PC-3 (cell line): ENCODE results near the gene PNLDC1.

Experiments used
- CTCF ChIP-seq: fragments of 300-600 bp; sonication (generic); conservative IDR thresholded peaks from 2 replicates; pipeline ENCODE4 v1.5.1; 2017; ENCODE audit warnings: antibody characterized with exemption, low read depth, mild to moderate bottlenecking, low read length
- EZH2phosphoT487 ChIP-seq: fragments of 300-600 bp; sonication (generic); IDR thresholded peaks from 2 replicates; pipeline ENCODE4 v1.6.1; 2018; ENCODE audit warnings: mild to moderate bottlenecking, antibody characterized with exemption, low read length, borderline replicate concordance

- TF ChIP-seq CTCF = no peak
- TF ChIP-seq EZH2phosphoT487 = no peak
Observed at GRCh38 chr6:159769470-159769869, 30.6 kb upstream of the PNLDC1 start.
